Muscle of arm (tissue), 12 donors: Measurements from ENCODE around the gene ATOH7. TPM values are rescaled to one million over a fixed set of nuclear protein-coding genes. Genes with fewer than 3 reads are reported as not detected.

Experiments used
- polyA plus RNA-seq, 12 donors: library from polyadenylated mRNA; unstranded; fragments of 120-200 nt; gene quantifications; one replicate each; pipeline ENCODE4 v1.2.1, GENCODE V29; 2013; ENCODE audit not compliant: insufficient read length in 12 of 12

The ATOH7 gene
- polyA plus RNA-seq, 12 donors, result 0.13 to 0.32 (median 0.17) TPM; not detected in 7

Other genes starting within 250 kb of the ATOH7 start
- gene HERC4, start 156.8 kb downstream of the ATOH7 start, polyA plus RNA-seq, result 10 to 100 TPM in 11 of 12 donors, not detected in 1; 27.8 to 47.8 (median 36.1) TPM
- gene MYPN, start 122.6 kb downstream of the ATOH7 start, polyA plus RNA-seq, result 100 to 1,000 TPM in 4 of 12 donors, 10 to 100 TPM in 7, not detected in 1; 29.1 to 122 (median 89.3) TPM
- 100 to 1,000 TPM in 11 of 12 donors, not detected in 1; 159 to 304 (median 211) TPM for gene HNRNPH3, start 100.0 kb upstream of the ATOH7 start, polyA plus RNA-seq
- gene PBLD, start 100.8 kb upstream of the ATOH7 start, polyA plus RNA-seq, result 10 to 100 TPM in 2 of 12 donors, 1 to 10 TPM in 9, not detected in 1; 5.2 to 17.3 (median 8.0) TPM
- gene RUFY2, start 175.2 kb upstream of the ATOH7 start, polyA plus RNA-seq, result 10 to 100 TPM in 11 of 12 donors, not detected in 1; 12.8 to 39.9 (median 20.7) TPM
- 1 to 10 TPM in 11 of 12 donors, not detected in 1; 2.6 to 9.1 (median 6.9) TPM for gene DNA2, start 239.9 kb upstream of the ATOH7 start, polyA plus RNA-seq